GM12865 (cell line): ENCODE data around the gene EPS8.

Experiments
- DNase-seq: peaks from one replicate; pipeline ENCODE4 v3.0.0; 2010; ENCODE audit warnings: low read depth
- H3K4me3 ChIP-seq: 2 replicates; pipeline ENCODE4 v1.5.1; 2011; ENCODE audit warnings: mild to moderate bottlenecking, low read depth, low read length, control low read depth
- TF ChIP-seq, protein P1 (sequence below): IDR thresholded peaks from 2 replicates; pipeline ENCODE4 v1.5.1; 2011; ENCODE audit warnings: low read length, control low read depth, low read depth, inconsistent platforms; ENCODE audit not compliant: insufficient read depth; ENCODE audit errors: missing control alignments

The EPS8 gene

DNA sequence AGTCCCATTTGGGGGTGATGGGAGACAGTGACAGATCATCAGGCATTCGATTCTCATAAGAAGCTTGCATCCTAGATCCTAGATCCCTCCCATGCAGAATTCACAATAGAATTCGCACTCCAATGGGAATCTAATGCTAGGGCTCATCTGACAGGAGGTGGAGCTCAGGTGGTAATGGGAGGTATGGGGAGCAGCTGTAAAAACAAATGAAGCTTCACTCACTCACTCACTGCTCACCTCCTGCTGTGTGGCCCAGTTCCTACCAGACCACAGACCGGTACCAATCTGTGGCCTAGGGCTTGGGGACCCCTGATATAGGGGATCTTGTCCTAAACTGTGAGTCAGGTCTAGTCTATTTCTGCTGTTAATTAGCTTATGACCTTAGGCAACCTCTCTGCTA lies 40.1 kb upstream of the EPS8 start:
- DNase-seq = no peak
- TF ChIP-seq, protein P1, sequence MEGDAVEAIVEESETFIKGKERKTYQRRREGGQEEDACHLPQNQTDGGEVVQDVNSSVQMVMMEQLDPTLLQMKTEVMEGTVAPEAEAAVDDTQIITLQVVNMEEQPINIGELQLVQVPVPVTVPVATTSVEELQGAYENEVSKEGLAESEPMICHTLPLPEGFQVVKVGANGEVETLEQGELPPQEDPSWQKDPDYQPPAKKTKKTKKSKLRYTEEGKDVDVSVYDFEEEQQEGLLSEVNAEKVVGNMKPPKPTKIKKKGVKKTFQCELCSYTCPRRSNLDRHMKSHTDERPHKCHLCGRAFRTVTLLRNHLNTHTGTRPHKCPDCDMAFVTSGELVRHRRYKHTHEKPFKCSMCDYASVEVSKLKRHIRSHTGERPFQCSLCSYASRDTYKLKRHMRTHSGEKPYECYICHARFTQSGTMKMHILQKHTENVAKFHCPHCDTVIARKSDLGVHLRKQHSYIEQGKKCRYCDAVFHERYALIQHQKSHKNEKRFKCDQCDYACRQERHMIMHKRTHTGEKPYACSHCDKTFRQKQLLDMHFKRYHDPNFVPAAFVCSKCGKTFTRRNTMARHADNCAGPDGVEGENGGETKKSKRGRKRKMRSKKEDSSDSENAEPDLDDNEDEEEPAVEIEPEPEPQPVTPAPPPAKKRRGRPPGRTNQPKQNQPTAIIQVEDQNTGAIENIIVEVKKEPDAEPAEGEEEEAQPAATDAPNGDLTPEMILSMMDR = no peak
- H3K4me3 ChIP-seq = no peak overlapping the region

DNA sequence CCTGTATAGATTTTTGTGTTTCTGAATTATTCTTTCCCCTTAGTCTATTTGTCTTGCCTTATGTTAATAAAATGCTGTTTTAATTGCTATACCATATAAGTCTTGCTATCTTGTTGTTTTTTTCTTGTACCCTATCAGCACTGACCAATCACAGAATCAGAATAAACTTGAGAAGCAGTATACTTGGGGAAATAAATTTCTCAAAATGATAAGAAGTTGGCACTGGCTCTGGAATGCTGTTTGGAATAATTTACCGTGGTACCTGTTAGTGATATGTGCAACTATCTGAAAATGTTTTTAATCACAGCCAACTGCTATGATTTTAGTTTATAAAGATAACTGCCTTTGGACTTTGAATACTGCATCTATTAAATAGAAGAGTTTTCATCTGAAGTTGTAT lies 37.9 kb upstream of the EPS8 start:
- no peak for DNase-seq
- TF ChIP-seq, protein P1 = no peak
- no peak overlapping the region for H3K4me3 ChIP-seq

DNA sequence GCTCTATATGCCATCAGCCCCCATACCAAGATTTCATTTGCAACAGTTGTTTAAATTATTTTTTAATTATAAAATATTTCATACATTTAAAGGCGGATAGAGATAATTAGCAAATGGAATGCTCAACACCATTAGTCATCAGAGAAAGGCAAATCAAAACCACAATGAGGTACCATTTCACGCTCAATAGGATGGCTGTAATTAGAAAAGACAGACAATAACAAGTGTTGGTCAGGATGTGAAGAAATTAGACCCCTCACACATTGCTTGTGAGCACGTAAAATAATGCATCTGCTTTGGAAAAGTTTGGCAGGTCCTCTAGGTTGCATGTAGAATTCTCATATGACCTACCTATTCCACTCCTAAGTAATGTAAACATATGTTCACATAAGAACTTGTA lies 35.3 kb upstream of the EPS8 start:
- TF ChIP-seq, protein P1 = no peak
- DNase-seq = no peak
- H3K4me3 ChIP-seq = no peak overlapping the region

DNA sequence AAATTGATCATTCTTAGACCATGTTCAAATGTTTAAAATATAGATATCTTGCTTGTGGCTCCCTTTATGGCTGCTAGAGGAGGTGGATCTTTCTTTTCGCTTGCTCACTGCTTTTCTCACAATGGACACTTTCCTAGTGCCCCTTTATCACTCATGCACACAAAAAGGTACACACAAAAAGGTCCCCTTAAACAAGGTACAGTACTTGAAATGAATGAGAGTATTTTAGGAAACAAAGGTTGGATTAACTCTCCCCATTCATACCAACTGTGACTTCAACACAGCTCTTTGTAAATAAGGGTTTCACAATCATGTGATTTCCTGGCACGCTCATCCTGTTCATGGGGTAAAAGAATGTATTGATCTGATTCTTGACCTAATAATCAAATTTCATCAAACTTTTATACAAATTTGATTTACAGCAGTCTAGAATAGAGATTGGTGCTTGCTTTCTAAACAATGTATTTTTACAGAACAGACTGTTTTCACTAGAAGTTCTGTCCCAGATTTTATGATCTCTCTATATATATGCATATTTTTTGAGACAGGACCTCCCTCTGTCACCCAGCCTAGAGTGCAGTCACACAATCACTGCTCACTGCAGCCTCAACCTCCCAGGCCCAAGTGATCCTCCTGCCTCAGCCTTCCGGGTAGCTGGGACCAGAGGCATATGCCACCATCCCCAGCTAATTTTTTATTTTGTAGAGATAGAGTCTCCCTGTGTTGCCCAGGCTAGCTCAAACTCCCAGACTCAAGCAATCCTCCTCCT lies 34.4 kb upstream of the EPS8 start:
- H3K4me3 ChIP-seq = no peak overlapping the region
- TF ChIP-seq, protein P1 = no peak
- DNase-seq = no peak

DNA sequence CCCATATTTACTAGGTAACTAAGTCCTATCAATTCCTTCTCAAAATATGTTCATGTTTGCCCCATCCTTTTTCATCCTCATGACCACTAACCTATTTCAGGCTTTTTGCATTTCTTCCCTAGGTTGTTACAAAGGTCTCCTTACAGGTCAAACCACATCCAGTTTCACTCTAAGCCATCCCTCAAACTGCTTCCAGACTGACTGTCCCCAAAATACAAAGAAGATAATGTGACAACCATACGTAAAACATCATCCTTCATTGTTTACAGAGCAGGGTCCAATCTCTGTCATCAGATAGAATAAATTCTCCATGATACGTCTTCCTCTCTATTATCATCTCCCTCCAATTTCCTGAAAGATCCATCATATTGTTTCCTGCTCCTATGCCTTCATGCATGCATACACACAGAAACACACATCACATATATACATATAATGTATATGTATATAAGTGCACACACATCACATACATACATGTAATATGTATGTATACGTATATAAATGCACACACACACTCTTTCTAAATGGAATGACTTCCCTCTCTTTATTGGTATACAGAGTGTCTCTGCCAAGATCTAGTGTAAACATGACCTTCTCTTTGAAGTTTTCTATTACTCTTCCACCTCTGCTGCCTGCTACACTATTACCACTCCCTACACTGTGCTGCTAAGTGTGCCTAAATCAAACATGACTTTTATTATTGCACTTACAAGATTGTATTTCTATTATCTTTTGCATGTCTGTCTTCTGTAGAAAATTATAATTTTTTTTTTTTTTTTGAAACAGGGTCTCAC lies 30.7 kb upstream of the EPS8 start:
- no peak for DNase-seq
- TF ChIP-seq, protein P1 = no peak
- H3K4me3 ChIP-seq = no peak overlapping the region

DNA sequence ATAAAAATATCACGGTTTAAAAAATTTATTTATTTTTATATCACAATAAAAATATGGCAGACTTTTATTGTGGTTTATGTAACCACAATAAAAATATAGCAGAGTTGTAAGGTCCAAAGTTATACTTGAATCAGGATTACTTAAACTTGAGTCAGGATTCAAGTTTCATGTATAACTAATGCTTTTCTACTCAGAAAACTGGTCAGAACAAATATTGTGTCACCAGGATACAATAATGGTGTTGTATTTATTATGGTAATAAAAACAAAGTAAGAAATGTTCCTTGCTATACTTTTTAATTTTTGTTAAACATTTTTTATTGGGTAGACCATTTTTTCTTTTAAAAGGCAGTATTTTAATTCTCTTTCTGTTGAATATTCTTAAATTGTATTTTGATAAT lies 29.2 kb upstream of the EPS8 start:
- TF ChIP-seq, protein P1 = no peak
- no peak for DNase-seq

More for the DNA sequence above, 29.2 kb upstream of the EPS8 start:
- no peak overlapping the region for H3K4me3 ChIP-seq
